ENCODE data around the gene F2.

DNA sequence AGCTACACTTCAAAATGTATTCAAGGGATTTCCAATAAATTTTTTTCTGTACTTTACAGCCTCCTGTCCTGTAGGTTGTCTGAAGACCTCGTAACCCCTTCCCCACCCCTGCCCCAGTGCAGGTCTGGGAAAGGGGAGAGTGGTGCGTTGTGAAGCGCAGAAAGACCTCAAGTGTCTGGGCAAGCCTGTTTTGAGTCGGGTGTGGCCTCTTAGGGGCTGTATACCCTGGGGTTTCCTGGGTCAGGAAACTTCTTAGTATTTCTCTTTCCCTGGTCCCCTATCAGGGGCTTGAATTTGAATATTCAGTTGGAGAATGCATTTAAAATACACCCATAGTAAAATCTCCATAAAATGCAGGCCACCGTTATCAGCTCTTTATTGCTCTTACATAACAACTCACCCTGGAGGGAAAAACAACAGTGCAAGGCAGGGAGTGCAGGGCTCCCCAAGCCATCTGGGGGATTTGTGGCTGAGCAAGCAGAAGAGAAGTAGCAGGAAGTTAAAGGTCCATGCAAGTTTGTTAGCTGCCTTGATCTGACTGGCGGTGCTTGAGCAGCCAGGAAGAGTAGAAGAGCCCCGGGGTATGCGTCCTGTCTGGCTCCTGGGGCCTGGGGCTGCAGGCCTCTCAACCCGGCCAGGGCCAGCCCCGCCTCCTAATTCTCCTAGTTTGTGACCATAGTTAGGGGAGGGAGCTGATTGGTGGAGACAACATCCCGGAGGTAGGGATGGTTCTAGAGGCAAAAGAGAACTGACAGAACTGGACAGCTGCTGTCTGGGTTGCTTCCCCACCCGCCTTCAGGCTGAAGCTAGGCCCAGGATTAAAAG is 44.3 kb upstream of the F2 start:
- TF ChIP-seq, protein P1, sequence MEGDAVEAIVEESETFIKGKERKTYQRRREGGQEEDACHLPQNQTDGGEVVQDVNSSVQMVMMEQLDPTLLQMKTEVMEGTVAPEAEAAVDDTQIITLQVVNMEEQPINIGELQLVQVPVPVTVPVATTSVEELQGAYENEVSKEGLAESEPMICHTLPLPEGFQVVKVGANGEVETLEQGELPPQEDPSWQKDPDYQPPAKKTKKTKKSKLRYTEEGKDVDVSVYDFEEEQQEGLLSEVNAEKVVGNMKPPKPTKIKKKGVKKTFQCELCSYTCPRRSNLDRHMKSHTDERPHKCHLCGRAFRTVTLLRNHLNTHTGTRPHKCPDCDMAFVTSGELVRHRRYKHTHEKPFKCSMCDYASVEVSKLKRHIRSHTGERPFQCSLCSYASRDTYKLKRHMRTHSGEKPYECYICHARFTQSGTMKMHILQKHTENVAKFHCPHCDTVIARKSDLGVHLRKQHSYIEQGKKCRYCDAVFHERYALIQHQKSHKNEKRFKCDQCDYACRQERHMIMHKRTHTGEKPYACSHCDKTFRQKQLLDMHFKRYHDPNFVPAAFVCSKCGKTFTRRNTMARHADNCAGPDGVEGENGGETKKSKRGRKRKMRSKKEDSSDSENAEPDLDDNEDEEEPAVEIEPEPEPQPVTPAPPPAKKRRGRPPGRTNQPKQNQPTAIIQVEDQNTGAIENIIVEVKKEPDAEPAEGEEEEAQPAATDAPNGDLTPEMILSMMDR (IDR thresholded peaks at IDR 0.05; ENCODE audit: borderline replicate concordance, extremely low read depth, low read length, poor library complexity, severe bottlenecking), result no peak
- no peak for TF ChIP-seq EZH2 (IDR thresholded peaks at IDR 0.05; ENCODE audit: borderline replicate concordance, low read depth, low read length, severe bottlenecking)
